ENCODE results near the gene PHYHD1. TPM values are rescaled to one million over a fixed set of nuclear protein-coding genes. Genes with fewer than 3 reads are reported as not detected.

PHYHD1 gene
- total RNA-seq, 2 donors from 2014 or later = 48.8 to 65.3 TPM

DNA sequence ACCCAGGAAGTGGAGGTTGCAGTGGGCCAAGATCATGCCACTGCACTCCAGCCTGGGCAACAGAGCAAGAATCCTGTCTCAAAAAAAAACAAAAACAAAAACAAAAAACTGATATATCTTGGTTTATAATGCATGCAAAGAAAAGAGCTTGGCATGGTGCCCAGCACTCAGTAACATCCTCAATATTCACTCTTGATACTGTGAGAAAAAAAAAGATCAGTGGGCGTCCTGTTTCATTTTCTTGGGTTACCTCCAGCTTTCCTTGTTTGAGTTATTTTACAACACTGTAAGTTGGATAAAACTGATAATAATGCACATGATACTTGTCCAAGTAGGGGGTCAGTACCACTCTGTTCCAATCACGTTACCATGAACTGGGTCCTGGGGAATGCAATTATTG, 7.8 kb downstream of the PHYHD1 start:
- Histone ChIP-seq H3K4me3 (no peak overlapping the region), H3K9me3 (no peaks in the 10 kb centered on the region), H3K4me1 (peaks cover 11% of the 10 kb centered on the region), H3K27me3 (no peaks in the 10 kb centered on the region), H3K27ac (no peak overlapping the region), H3K36me3 (replicated peaks in 1 of 2; ENCODE audit: insufficient read depth in 1 of 2, low read depth in 2 of 2) (no peaks in the 10 kb centered on the region)
- 85% methylated on average over 2 of the region's 2 CpGs for WGBS, 2 donors
- intact Hi-C loops (cut with DNase I) = loop anchor here (5.0 kb wide), 2 partner anchors 66 to 81 kb away; no protein-coding TSS in a partner anchor
- ATAC-seq (no peak), DNase-seq (no peak)
- TF ChIP-seq, protein P1, sequence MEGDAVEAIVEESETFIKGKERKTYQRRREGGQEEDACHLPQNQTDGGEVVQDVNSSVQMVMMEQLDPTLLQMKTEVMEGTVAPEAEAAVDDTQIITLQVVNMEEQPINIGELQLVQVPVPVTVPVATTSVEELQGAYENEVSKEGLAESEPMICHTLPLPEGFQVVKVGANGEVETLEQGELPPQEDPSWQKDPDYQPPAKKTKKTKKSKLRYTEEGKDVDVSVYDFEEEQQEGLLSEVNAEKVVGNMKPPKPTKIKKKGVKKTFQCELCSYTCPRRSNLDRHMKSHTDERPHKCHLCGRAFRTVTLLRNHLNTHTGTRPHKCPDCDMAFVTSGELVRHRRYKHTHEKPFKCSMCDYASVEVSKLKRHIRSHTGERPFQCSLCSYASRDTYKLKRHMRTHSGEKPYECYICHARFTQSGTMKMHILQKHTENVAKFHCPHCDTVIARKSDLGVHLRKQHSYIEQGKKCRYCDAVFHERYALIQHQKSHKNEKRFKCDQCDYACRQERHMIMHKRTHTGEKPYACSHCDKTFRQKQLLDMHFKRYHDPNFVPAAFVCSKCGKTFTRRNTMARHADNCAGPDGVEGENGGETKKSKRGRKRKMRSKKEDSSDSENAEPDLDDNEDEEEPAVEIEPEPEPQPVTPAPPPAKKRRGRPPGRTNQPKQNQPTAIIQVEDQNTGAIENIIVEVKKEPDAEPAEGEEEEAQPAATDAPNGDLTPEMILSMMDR (IDR thresholded peaks at IDR 0.05) = no peak
- TF ChIP-seq POLR2A (IDR thresholded peaks at IDR 0.05) = no peak

DNA sequence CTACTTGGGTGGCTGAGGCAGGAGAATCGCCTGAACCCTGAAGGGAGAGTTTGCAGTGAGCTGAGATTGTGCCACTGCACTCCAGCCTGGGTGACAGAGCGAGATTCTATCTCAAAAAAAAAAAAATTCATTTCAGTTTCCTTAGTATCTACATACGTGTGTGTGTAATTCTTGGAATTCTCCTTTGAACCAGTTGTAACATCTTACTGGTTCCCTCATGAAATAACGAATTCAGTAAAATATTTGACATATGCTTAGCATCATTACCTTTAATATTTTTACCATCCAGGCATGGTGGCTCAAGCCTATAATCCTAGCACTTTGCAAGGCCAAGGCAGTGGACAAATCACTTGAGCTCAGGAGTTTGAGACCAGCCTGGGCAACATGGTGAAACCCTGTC, 8.8 kb downstream of the PHYHD1 start:
- peaks cover 11% of the 10 kb centered on the region for H3K4me1 ChIP-seq
- no peaks in the 10 kb centered on the region for H3K36me3 ChIP-seq (replicated peaks in 1 of 2; ENCODE audit: insufficient read depth in 1 of 2, low read depth in 2 of 2)
- intact Hi-C loops (cut with DNase I) = loop anchor here (5.0 kb wide), 2 partner anchors 67 to 82 kb away; no protein-coding TSS in a partner anchor
- no peaks in the 10 kb centered on the region for H3K9me3 ChIP-seq
- H3K4me3 ChIP-seq = no peak overlapping the region
- DNase-seq (no peak), ATAC-seq (no peak)
- no peak overlapping the region for H3K27ac ChIP-seq
- 86 to 91% methylated on average over 4 of the region's 4 CpGs for WGBS, 2 donors
- TF ChIP-seq POLR2A (IDR thresholded peaks at IDR 0.05) = no peak
- TF ChIP-seq, protein P1 (IDR thresholded peaks at IDR 0.05) = no peak
- H3K27me3 ChIP-seq = no peaks in the 10 kb centered on the region

DNA sequence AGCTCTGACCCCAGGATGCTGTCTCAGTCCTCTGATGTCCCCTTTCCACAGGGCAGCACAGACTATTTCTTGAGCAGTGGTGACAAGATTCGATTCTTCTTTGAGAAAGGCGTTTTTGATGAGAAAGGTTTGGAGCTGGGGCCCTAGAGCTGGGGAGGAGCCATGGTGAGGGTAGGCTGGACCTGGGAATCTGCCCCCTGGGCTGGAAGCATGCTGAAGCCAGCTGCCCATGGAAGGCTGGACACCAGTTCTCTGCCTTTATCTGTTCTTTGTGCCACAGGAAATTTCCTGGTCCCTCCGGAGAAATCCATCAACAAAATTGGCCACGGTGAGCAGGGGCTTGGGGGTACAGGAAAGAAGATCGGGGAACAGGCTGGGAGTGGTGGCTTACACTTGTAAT, 12.9 kb downstream of the PHYHD1 start:
- 79 to 80% methylated on average over 5 of the region's 5 CpGs for WGBS, 2 donors
- Histone ChIP-seq H3K4me3 (no peak overlapping the region), H3K36me3 (replicated peaks in 1 of 2; ENCODE audit: insufficient read depth in 1 of 2, low read depth in 2 of 2) (no peaks in the 10 kb centered on the region), H3K27ac (no peak overlapping the region), H3K9me3 (no peaks in the 10 kb centered on the region), H3K27me3 (no peaks in the 10 kb centered on the region), H3K4me1 (no peaks in the 10 kb centered on the region)
- intact Hi-C loops (cut with DNase I) = no loop called here
- ATAC-seq (no peak), DNase-seq (no peak)
- no peak for TF ChIP-seq POLR2A (IDR thresholded peaks at IDR 0.05)
- TF ChIP-seq, protein P1 (IDR thresholded peaks at IDR 0.05) = no peak

DNA sequence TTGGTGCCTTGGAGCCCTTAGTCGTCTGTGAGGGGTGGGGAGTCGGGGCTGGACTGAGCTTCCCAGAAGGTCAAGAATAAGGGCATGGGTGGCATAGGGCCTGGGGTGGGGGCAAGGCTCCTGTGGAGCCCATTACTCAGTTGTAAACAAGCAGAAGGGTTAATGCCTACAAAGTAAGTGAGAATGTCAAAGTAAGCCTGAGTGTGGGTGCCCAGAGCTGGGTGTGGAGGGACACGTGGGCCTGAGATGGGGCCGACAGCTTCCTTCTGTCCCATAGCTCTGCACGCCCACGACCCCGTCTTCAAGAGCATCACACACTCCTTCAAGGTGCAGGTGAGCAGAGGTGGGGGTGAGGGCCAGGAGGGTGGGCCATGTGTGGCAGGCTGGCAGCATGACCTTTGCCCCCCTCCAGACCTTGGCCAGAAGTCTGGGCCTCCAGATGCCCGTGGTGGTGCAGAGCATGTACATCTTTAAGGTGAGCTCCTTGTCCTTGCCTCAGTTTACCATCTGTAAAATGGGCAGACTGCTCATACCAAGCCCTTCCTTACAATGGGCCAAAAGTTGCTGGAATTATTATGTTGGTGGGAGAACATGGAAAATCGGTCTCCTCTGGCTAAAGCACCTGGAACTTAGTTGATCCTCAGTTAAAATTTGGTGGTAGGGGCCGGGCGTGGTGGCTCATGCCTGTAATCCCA, 15.5 kb downstream of the PHYHD1 start:
- intact Hi-C loops (cut with DNase I) = no loop called here

More for the DNA sequence above, 15.5 kb downstream of the PHYHD1 start:
- Histone ChIP-seq H3K27ac (no peak overlapping the region), H3K36me3 (replicated peaks in 1 of 2; ENCODE audit: insufficient read depth in 1 of 2, low read depth in 2 of 2) (no peaks in the 10 kb centered on the region), H3K4me3 (no peak overlapping the region), H3K9me3 (no peaks in the 10 kb centered on the region), H3K27me3 (no peaks in the 10 kb centered on the region), H3K4me1 (no peaks in the 10 kb centered on the region)
- ATAC-seq (no peak), DNase-seq (no peak)
- TF ChIP-seq, protein P1 (IDR thresholded peaks at IDR 0.05) = no peak
- no peak for TF ChIP-seq POLR2A (IDR thresholded peaks at IDR 0.05)
- WGBS, 2 donors = 82 to 84% methylated on average over 11 of the region's 11 CpGs

All from body of pancreas (tissue), 4 donors.